K562 treated with DMSO at 1 percent for 4 hours (cell line): Measurements from ENCODE around the gene MLF2. TPM values are rescaled to one million over a fixed set of nuclear protein-coding genes. Genes with fewer than 3 reads are reported as not detected.

ENCODE experiments used
- total RNA-seq: library from RNA; unstranded; fragments of 300-600 nt; gene quantifications from 2 replicates; pipeline ENCODE4 v1.2.3, GENCODE V29; 2022; ENCODE audit not compliant: insufficient read depth

Gene MLF2, protein sequence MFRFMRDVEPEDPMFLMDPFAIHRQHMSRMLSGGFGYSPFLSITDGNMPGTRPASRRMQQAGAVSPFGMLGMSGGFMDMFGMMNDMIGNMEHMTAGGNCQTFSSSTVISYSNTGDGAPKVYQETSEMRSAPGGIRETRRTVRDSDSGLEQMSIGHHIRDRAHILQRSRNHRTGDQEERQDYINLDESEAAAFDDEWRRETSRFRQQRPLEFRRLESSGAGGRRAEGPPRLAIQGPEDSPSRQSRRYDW
- total RNA-seq: 148 and 156 TPM in 2 replicates

DNA sequence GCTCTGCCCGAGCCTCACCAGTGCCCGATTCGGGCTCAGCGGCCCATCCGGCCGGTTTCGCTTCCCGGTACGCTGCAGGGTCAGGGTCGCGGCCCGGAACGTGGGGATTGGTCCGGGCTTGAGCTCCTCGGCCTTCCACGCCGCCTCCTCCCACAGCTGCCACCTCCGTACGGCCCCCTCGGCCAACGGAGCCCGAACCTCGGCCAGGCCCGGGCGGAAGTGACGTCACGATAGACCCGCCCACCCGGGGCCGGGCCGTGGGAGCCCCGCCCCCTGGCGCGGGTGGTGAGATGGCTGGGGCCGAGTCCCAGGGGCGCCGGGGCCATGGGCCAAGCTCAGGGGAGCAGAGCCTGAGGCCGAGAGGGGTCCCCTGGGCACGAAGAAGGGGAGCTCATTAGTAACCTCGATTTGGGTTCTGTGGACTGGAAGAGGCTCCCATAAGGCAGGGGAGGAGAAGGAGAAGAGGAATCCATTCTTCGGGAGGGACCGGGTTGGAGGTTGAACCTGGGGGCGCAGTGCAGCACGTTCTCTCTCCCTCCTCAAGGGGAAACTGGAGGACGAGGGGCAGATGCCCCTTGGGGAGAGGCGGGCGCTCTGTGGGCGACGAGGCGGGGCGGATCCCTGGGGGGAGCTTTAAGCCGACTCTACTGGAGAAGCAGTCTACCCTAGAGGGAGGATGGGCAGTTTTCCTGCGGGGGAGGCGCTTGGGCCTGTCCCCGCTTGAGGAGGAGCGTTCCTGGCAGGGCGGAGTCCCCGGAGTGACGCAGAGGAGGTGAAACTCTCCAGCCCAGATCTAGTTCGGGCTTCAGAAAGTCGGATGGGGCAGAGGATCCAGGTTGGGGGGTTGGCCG is at the start of gene MLF2:
MLF2 (minus strand) TSS at position 221 of the 851 bp plus-strand sequence. CDS start 807 bp downstream, outside the sequence.

DNA sequence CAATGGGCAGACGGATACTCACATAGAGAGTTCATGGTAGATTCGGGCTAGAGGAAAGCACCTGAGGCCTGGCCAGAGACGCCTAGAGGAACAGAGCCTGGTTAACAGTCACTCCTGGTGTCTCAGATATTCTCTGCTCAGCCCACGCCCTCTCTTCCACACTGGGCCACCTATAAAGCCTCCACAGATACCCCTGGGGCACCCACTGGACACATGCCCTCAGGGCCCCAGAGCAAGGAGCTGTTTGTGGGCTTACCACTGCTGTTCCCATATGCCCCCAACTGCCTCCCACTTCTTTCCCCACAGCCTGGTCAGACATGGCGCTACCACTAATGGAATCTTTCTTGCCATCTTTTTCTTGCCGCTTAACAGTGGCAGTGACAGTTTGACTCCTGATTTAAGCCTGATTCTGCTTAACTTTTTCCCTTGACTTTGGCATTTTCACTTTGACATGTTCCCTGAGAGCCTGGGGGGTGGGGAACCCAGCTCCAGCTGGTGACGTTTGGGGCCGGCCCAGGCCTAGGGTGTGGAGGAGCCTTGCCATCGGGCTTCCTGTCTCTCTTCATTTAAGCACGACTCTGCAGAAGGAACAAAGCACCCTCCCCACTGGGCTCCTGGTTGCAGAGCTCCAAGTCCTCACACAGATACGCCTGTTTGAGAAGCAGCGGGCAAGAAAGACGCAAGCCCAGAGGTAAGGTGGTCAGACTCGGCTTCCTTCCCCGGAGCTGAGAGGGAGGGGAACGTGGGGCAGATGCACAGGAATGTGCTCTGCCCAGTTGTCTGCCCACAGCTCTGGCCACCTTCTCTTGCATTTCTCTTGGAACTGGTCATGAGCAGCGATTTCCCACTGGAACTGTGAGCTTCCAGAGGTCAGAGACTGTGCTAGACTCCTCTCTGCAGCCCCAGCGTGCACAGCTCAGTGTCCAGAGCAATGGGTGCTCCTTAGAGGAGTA is 36.3 kb upstream of the MLF2 start, which contains the start of gene CD4:
CD4 (plus strand) TSS at position 557 of the 953 bp plus-strand sequence. CDS start 10,611 bp downstream, outside the sequence.

DNA sequence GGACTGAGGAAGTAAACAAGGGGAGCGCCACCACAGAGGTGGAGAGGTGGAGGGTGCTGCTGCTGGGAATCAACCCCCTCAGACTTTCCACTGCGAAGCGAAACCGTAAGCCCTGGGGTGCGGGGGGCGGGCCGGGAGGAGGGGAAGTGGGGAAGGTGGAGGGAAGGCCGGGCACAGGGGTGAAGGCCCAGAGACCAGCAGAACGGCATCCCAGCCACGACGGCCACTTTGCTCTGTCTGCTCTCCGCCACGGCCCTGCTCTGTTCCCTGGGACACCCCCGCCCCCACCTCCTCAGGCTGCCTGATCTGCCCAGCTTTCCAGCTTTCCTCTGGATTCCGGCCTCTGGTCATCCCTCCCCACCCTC is 19.4 kb upstream of the MLF2 start, which contains the start of gene LAG3:
LAG3 (plus strand) TSS at position 190 of the 365 bp plus-strand sequence. CDS start 333 bp downstream, outside the sequence.

DNA sequence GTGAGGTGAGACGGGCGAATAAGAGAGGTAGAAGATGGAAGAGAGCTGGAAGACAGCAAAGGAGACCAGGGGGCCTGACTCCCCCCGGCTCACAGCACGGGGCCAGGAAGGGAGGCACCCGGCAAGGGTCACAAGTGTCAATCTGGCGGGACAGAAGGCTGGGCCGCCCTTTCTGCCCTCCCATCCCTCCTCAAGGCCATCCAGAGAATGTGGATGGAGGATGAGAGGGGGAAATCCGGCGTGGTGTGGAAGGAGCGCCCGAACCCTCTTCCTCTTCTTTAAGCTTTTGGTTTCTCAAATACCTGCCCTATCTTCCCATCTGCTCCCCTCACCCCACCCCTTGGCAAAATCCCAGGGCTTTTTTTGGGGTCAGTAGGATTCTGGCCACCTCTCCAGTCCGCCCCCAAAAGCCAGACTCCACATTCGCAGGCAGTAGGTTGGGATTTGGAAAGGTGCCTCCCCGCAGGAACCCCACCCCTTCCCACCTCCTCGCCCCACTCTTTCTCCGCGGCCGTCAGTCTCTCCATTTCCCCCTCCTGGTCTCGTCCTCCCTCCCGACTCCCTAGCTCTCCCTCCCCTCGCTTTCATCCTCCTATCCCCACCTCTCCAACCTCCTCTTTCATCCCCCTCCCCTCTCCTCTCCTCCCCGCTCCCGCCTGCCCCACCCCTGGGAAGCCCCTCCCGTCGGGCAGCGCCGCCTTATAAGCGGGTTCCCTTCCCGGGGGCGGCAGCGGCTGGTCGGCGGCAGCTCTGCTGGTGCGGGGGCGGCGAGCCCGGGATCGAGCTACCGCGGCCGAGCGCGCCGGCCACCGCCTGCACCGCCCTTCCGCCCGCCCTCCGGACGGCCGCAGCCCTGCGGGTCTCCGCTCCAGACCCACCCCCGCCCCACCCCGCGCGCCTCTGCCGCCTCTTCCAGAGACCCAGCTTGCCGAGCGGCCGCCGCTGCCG is 13.0 kb upstream of the MLF2 start, which contains the start of gene PTMS:
PTMS (plus strand) TSS at position 730 of the 948 bp plus-strand sequence. CDS start 343 bp downstream, outside the sequence.

DNA sequence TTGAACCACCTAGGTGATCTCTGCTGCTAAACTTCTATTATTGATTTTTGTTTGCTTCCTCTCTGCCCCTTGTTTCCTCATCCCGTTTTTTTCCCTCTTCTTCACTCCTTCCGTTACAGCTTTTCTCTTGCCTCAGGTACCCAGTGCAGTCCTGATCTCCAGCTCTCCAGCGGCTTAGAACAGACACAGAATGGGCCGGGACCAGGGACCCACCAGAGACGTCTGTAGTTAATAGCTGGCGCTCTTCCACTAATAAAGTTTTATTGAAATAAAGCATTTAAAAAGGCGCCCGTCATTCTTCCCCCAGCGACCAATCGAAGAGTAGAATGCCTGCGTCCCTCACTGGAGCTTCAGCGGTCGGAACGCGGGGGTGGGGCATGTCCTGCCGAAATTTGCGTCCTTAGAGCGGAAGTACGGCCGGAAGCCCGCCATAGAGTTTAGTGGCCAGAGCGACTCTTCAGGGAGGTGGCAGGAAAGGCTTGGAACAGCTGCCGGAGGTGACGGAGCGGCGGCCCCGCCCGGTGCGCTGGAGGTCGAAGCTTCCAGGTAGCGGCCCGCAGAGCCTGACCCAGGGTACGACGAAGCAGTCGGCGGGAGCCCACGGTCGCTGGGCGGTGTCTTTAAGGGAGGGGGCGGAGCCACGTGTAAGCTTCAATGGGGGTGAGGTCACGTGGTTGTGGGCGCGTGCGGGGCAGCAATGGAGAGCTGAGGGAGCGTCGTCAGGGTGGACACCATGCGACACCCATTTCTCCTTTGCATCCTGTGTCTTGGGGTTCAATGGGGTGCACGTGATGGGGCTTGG is 29.1 kb downstream of the MLF2 start, which contains the start of gene COPS7A:
COPS7A (plus strand) TSS at position 440 of the 802 bp plus-strand sequence. CDS start 611 bp downstream, outside the sequence.

DNA sequence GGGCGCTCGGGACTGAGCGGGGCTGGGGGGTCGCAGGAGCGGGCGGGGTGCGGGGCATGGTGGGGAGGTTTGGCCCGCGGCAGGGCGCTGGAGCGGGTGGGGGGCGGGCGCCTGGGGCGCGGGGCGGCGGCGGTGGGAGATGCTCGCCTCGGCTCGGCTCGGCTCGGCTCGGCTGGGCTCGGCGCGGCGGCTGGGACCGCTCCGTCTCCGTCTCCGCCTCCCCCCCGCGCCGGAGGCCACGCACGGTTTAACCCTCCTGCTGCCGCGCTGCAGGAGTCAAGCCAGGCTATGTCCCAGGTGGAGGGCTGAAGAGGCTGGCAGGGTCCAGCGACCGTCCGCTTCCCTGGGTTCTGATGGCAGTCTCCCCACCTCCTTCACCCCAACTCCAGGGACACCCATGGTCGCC is 52.3 kb downstream of the MLF2 start, which contains the start of gene PIANP:
PIANP (minus strand) TSS at position 170 of the 406 bp plus-strand sequence. CDS start 2,754 bp downstream, outside the sequence.

Other genes starting within 250 kb of the MLF2 start
- 2,497 and 2,516 TPM in 2 replicates for gene GAPDH, start 218.6 kb downstream of the MLF2 start, total RNA-seq
- gene IFFO1, start 197.1 kb downstream of the MLF2 start, total RNA-seq: 0.48 TPM in 1 of 2 replicates, not detected in the other
- 12.4 and 24.6 TPM in 2 replicates for gene NOP2, start 184.8 kb downstream of the MLF2 start, total RNA-seq
- 215 and 222 TPM in 2 replicates for gene CHD4, start 145.8 kb downstream of the MLF2 start, total RNA-seq
- 3.5 and 4.3 TPM in 2 replicates for gene LPAR5, start 117.2 kb downstream of the MLF2 start, total RNA-seq
- gene ACRBP, start 105.7 kb downstream of the MLF2 start, total RNA-seq: 6.0 and 7.1 TPM in 2 replicates
- gene ING4, start 90.0 kb downstream of the MLF2 start, total RNA-seq: 26.4 and 28.2 TPM in 2 replicates
- 25.5 and 32.4 TPM in 2 replicates for gene ZNF384, start 63.8 kb downstream of the MLF2 start, total RNA-seq
- gene PIANP, start 52.3 kb downstream of the MLF2 start, total RNA-seq: not detected in 2 replicates
- 33.5 and 37.2 TPM in 2 replicates for gene COPS7A, start 29.1 kb downstream of the MLF2 start, total RNA-seq
- 322 and 327 TPM in 2 replicates for gene PTMS, start 13.2 kb upstream of the MLF2 start, total RNA-seq
- 2.2 and 2.8 TPM in 2 replicates for gene LAG3, start 19.4 kb upstream of the MLF2 start, total RNA-seq
- not detected in 2 replicates for gene CD4, start 36.4 kb upstream of the MLF2 start, total RNA-seq
- 1.8 and 3.1 TPM in 2 replicates for gene GPR162, start 68.7 kb upstream of the MLF2 start, total RNA-seq
- 11.9 and 14.1 TPM in 2 replicates for gene P3H3, start 75.3 kb upstream of the MLF2 start, total RNA-seq
- gene GNB3, start 87.8 kb upstream of the MLF2 start, total RNA-seq: 3.6 and 4.6 TPM in 2 replicates
- gene CDCA3, start 98.1 kb upstream of the MLF2 start, total RNA-seq: 20.1 and 29.7 TPM in 2 replicates
- gene USP5, start 99.0 kb upstream of the MLF2 start, total RNA-seq: 50.5 and 51.1 TPM in 2 replicates
- 475 and 496 TPM in 2 replicates for gene TPI1, start 114.4 kb upstream of the MLF2 start, total RNA-seq
- 2.5 and 5.2 TPM in 2 replicates for gene SPSB2, start 120.2 kb upstream of the MLF2 start, total RNA-seq
- 4.7 and 5.7 TPM in 2 replicates for gene LRRC23, start 151.7 kb upstream of the MLF2 start, total RNA-seq
- 33.9 and 35.4 TPM in 2 replicates for gene ENO2, start 161.4 kb upstream of the MLF2 start, total RNA-seq
- 34.8 and 43.7 TPM in 2 replicates for gene ATN1, start 174.8 kb upstream of the MLF2 start, total RNA-seq
- gene RNU7-1, start 190.7 kb upstream of the MLF2 start, total RNA-seq: not detected in 2 replicates
- 524 and 553 TPM in 2 replicates for gene C12orf57, start 190.9 kb upstream of the MLF2 start, total RNA-seq
- gene PTPN6, start 198.2 kb upstream of the MLF2 start, total RNA-seq: 6.5 and 16.4 TPM in 2 replicates
- gene PHB2, start 217.5 kb upstream of the MLF2 start, total RNA-seq: 297 and 310 TPM in 2 replicates
- gene EMG1, start 217.8 kb upstream of the MLF2 start, total RNA-seq: 7.9 and 15.0 TPM in 2 replicates